B cell (primary cell): ENCODE data around the gene CHST8. TPM values are rescaled to one million over a fixed set of nuclear protein-coding genes. Genes with fewer than 3 reads are reported as not detected.

ENCODE experiments used
- ATAC-seq: fragments of 200-7000 bp; cut with Tn5 transposase; one replicate; pipeline ENCODE4 v1.10.0; 2021; ENCODE audit warnings: low read depth, mild to moderate bottlenecking, moderate number of reproducible peaks, moderate library complexity
- CTCF ChIA-PET: fragments of 350-600 bp; sonication (Branson Sonifier 250); formaldehyde crosslinking; loops from one replicate; lab custom pipeline; 2021; ENCODE audit warnings: antibody characterized with exemption, inconsistent platforms; lab: Charles Lee
- POLR2A ChIA-PET: fragments of 350-600 bp; sonication (Branson Sonifier 250); formaldehyde crosslinking; loops from one replicate; lab custom pipeline; 2021; ENCODE audit warnings: antibody characterized with exemption; lab: Charles Lee
- DNase-seq: peaks from one replicate; pipeline ENCODE4 v3.0.0; 2013
- H2AFZ ChIP-seq: 2 replicates; pipeline ENCODE4 v1.6.1; 2012; ENCODE audit warnings: mild to moderate bottlenecking, low read depth, low read length; ENCODE audit not compliant: insufficient read depth, poor library complexity, severe bottlenecking
- H3K27ac ChIP-seq, 2 donors: 1 replicate in 1 of 2; 2 replicates in 1 of 2; pipeline ENCODE4 v1.5.1; 2012 to 2013; ENCODE audit warnings: low read length in 2 of 2, mild to moderate bottlenecking in 2 of 2, moderate library complexity in 1 of 2
- H3K27me3 ChIP-seq, 4 experiments: fragments of 200-600 bp in 1 of 4; sonication (generic) in 1 of 4; replicated peaks in 1 of 4; 1 replicate in 2 of 4; 2 replicates in 2 of 4; pipeline versions ENCODE4 v1.6.1 to v1.7.0; 2013 to 2016; ENCODE audit warnings: low read length in 3 of 4, mild to moderate bottlenecking in 2 of 4, mixed read lengths in 1 of 4, moderate library complexity in 1 of 4; ENCODE audit not compliant: insufficient read depth in 4 of 4, control insufficient read depth in 3 of 4; ENCODE audit errors: control extremely low read depth in 1 of 4
- H3K36me3 ChIP-seq, 2 experiments: replicated peaks in 1 of 2; 1 replicate in 1 of 2; 2 replicates in 1 of 2; pipeline versions ENCODE4 v1.6.1 to v1.7.1; 2013; ENCODE audit warnings: low read length in 1 of 2; ENCODE audit not compliant: insufficient read depth in 2 of 2, control insufficient read depth in 1 of 2; ENCODE audit errors: control extremely low read depth in 1 of 2, extremely low read depth in 1 of 2
- H3K4me1 ChIP-seq, 2 donors: fragments of 200-600 bp in 1 of 2; sonication (generic) in 1 of 2; 1 replicate in 1 of 2; 2 replicates in 1 of 2; pipeline versions ENCODE4 v1.5.1 to v1.6.1; 2013 to 2017; ENCODE audit warnings: low read length in 2 of 2; ENCODE audit not compliant: control insufficient read depth in 2 of 2, insufficient read depth in 2 of 2
- H3K4me2 ChIP-seq: replicated peaks from 2 replicates; pipeline ENCODE3; 2012; ENCODE audit warnings: mild to moderate bottlenecking, low read depth, low read length; ENCODE audit not compliant: poor library complexity, severe bottlenecking
- H3K4me3 ChIP-seq, 5 experiments: fragments of 200-600 bp in 1 of 5; sonication (generic) in 1 of 5; 1 replicate in 3 of 5; 2 replicates in 2 of 5; pipeline versions ENCODE4 v1.5.1 to v1.7.0; 2011 to 2016; ENCODE audit warnings: low read length in 4 of 5, mild to moderate bottlenecking in 4 of 5, low read depth in 2 of 5, control low read depth in 1 of 5, moderate library complexity in 1 of 5; ENCODE audit not compliant: insufficient read depth in 1 of 5; ENCODE audit errors: control extremely low read depth in 1 of 5, extremely low read depth in 1 of 5
- H3K79me2 ChIP-seq: fragments of 200-600 bp; sonication (generic); one replicate; pipeline ENCODE4 v1.6.0; 2016; ENCODE audit warnings: low read length; ENCODE audit not compliant: control insufficient read depth, insufficient read depth
- H3K9ac ChIP-seq: fragments of 200-600 bp; sonication (generic); 2 replicates; pipeline ENCODE4 v1.6.1; 2017; ENCODE audit warnings: mild to moderate bottlenecking, low read length, moderate library complexity
- H3K9me3 ChIP-seq, 3 donors: one replicate each; pipeline versions ENCODE4 v1.6.1 to v1.7.1; 2013; ENCODE audit warnings: low read length in 2 of 3; ENCODE audit not compliant: control insufficient read depth in 2 of 3, insufficient read depth in 1 of 3; ENCODE audit errors: control extremely low read depth in 1 of 3
- H4K20me1 ChIP-seq: 2 replicates; pipeline ENCODE4 v1.6.0; 2012; ENCODE audit warnings: mild to moderate bottlenecking, low read length; ENCODE audit not compliant: insufficient read depth, control insufficient read depth, poor library complexity, severe bottlenecking
- H3K27ac Mint-ChIP-seq: one replicate; pipeline ENCODE4 v1.8.0; 2021; ENCODE audit warnings: mixed read lengths
- H3K27me3 Mint-ChIP-seq: one replicate; pipeline ENCODE4 v1.8.0; 2021; ENCODE audit warnings: mixed read lengths
- H3K4me1 Mint-ChIP-seq: one replicate; pipeline ENCODE4 v1.8.0; 2021; ENCODE audit warnings: mixed read lengths
- H3K4me3 Mint-ChIP-seq: one replicate; pipeline ENCODE4 v1.8.0; 2021; ENCODE audit warnings: mixed read lengths
- H3K9me3 Mint-ChIP-seq: one replicate; pipeline ENCODE4 v1.8.0; 2022; ENCODE audit warnings: mixed read lengths; ENCODE audit not compliant: insufficient read depth
- CTCF ChIP-seq: fragments of 200-600 bp; IDR thresholded peaks from one replicate; pipeline ENCODE4 v1.8.0; 2022; ENCODE audit warnings: antibody characterized with exemption, mild to moderate bottlenecking
- EZH2 ChIP-seq: IDR thresholded peaks from 2 replicates; pipeline ENCODE4 v1.6.1; 2012; ENCODE audit warnings: borderline replicate concordance, low read depth, mild to moderate bottlenecking, moderate library complexity, low read length; ENCODE audit not compliant: insufficient read depth, poor library complexity, severe bottlenecking
- WGBS: methylation state at CpG from one replicate; pipeline ENCODE4 v1.1.5; 2013; ENCODE audit warnings: missing lambda C conversion rate; ENCODE audit not compliant: insufficient coverage; 5-methylcytosine and 5-hydroxymethylcytosine counted together
- intact Hi-C: fragments of 100-400 bp; cut with micrococcal nuclease; formaldehyde crosslinking; loops from one replicate; pipeline ENCODE4 v1.10.0; 2022
- polyA plus RNA-seq: library from polyadenylated mRNA; depleted of rRNA; stranded (reverse); fragments of >200 nt; gene quantifications from 2 replicates; pipeline ENCODE4 v1.2.3, GENCODE V29; 2012
- total RNA-seq, 2 donors: library from RNA; stranded (reverse); fragments of 120-200 nt in 1 of 2; gene quantifications; 1 replicate in 1 of 2; 2 replicates in 1 of 2; pipeline versions ENCODE4 v1.2.3 to v1.2.4, GENCODE V29; 2013 to 2022

Gene CHST8
- total and polyA plus RNA-seq, 2 donors (not counting 1 experiment from before 2014, with no cell fraction given): not detected

DNA sequence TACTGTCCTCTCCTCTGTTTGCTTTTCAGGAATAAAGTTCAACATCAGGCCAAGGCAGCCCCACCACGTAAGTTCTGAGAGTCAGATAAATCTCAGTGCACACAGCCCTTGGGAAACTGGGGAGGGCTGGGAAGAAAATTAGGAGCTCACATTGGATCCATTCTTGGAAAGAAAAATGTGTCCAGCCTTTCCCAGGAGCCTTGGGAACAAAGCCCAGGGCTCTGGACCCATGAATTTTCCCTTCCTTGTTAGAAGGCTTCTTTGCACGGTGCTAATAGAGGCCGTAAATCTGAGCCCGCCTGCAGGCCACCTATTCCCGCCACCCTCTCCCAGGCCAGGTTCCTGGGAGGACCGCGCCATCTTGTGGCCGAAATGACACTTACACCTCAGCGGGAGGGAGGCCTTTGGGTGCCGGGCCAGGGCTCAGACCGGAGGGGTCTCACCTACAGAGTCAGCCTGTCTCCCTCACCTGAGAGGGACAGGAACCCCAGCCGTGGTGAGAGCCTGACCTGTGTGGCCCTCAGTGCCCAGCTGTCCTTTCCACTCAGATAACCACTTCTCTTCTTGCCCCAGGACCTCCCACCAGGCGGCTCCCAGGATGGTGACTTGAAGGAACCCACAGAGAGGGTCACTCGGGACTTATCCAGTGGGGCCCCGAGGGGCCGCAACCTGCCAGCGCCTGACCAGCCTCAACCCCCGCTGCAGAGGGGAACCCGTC, 149.8 kb downstream of the CHST8 start:
- H3K4me2 ChIP-seq: no peak overlapping the region
- Mint-ChIP-seq H3K9me3 (no peaks in the 10 kb centered on the region), H3K27ac (no peak overlapping the region), H3K27me3 (peaks cover 29% of the 10 kb centered on the region), H3K4me1 (no peaks in the 10 kb centered on the region), H3K4me3 (no peak overlapping the region)
- no peak overlapping the region for H2AFZ ChIP-seq
- H3K9ac ChIP-seq: no peak overlapping the region
- no peak overlapping the region for H3K27ac ChIP-seq
- POLR2A ChIA-PET: no interaction called here
- DNase-seq (peak; percentile 60), ATAC-seq (peak; percentile 56)
- H3K4me1 ChIP-seq: no peaks in the 10 kb centered on the region
- H3K4me3 ChIP-seq: no peak overlapping the region
- peaks cover 0 to 8% (median 0%) of the 10 kb centered on the region in 3 donors for H3K9me3 ChIP-seq
- no peaks in the 10 kb centered on the region for H3K27me3 ChIP-seq
- no peaks in the 10 kb centered on the region for H3K79me2 ChIP-seq
- TF ChIP-seq EZH2 (no peak), CTCF (peak; percentile 68)
- H3K36me3 ChIP-seq: no peaks in the 10 kb centered on the region
- intact Hi-C loops: no loop called here
- CTCF ChIA-PET: interaction anchor here (1.9 kb wide), 1 partner anchor 341 kb away, joined by 5 read pairs; no protein-coding TSS in a partner anchor
- H4K20me1 ChIP-seq: no peaks in the 10 kb centered on the region
- WGBS: 32% methylated on average over 18 of the region's 19 CpGs

DNA sequence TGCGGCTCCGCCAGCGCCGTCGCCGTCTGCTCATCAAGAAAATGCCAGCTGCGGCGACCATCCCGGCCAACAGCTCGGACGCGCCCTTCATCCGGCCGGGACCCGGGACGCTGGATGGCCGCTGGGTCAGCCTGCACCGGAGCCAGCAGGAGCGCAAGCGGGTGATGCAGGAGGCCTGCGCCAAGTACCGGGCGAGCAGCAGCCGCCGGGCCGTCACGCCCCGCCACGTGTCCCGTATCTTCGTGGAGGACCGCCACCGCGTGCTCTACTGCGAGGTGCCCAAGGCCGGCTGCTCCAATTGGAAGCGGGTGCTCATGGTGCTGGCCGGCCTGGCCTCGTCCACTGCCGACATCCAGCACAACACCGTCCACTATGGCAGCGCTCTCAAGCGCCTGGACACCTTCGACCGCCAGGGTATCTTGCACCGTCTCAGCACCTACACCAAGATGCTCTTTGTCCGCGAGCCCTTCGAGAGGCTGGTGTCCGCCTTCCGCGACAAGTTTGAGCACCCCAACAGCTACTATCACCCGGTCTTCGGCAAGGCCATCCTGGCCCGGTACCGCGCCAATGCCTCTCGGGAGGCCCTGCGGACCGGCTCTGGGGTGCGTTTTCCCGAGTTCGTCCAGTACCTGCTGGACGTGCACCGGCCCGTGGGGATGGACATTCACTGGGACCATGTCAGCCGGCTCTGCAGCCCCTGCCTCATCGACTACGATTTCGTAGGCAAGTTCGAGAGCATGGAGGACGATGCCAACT, 150.5 kb downstream of the CHST8 start:
- H3K4me3 Mint-ChIP-seq: no peak overlapping the region

More for the DNA sequence above, 150.5 kb downstream of the CHST8 start:
- Histone ChIP-seq H3K4me3 (no peak overlapping the region), H3K4me2 (no peak overlapping the region), H3K27ac (no peak overlapping the region), H3K9ac (no peak overlapping the region), H3K79me2 (no peaks in the 10 kb centered on the region), H4K20me1 (no peaks in the 10 kb centered on the region), H3K9me3 (peaks cover 0 to 8% (median 0%) of the 10 kb centered on the region in 3 donors), H2AFZ (no peak overlapping the region), H3K36me3 (no peaks in the 10 kb centered on the region), H3K4me1 (no peaks in the 10 kb centered on the region), H3K27me3 (peaks cover 0 to 5% (median 0%) of the 10 kb centered on the region in 4 experiments)
- intact Hi-C loops: no loop called here
- TF ChIP-seq CTCF: no peak
- TF ChIP-seq EZH2: no peak
- H3K9me3 Mint-ChIP-seq: no peaks in the 10 kb centered on the region
- DNase-seq (no peak), ATAC-seq (no peak)
- WGBS: 94% methylated on average over 72 of the region's 72 CpGs
- H3K4me1 Mint-ChIP-seq: no peaks in the 10 kb centered on the region
- H3K27me3 Mint-ChIP-seq: peaks cover 29% of the 10 kb centered on the region
- POLR2A ChIA-PET: no interaction called here
- CTCF ChIA-PET: interaction anchor here (1.9 kb wide), 1 partner anchor 342 kb away, joined by 5 read pairs; no protein-coding TSS in a partner anchor
- no peak overlapping the region for H3K27ac Mint-ChIP-seq
